ENCODE data around the gene IGFL2.
"Not testable (repeated sequence)": the region's sequence is repeated elsewhere in the genome, so short reads cannot be mapped to it uniquely, and the experiment has no call there.

IGFL2 gene

GRCh38 chr19:46147791-46148288, at the start of gene IGFL2:
TSS of gene IGFL2 (plus strand) at chr19:46148238. CDS start at chr19:46148279, 41 bp downstream.
- Mint-ChIP-seq H3K36me3 (ENCODE audit: insufficient read depth) (no peaks in the 10 kb centered on the region), H3K4me1 (no peaks in the 10 kb centered on the region), H3K27me3 (peaks cover 86% of the 10 kb centered on the region), H3K9me3 (no peaks in the 10 kb centered on the region), H3K4me3 (no peak within 1 kb of the TSS), H3K27ac (ENCODE audit: low read depth) (no peak within 1 kb of the TSS)
- no peak for ATAC-seq (replicated peaks; ENCODE audit: extremely low read depth, poor library complexity, severe bottlenecking)
- no peak for DNase-seq (ENCODE audit: low spot score in 2 of 2)

DNA sequence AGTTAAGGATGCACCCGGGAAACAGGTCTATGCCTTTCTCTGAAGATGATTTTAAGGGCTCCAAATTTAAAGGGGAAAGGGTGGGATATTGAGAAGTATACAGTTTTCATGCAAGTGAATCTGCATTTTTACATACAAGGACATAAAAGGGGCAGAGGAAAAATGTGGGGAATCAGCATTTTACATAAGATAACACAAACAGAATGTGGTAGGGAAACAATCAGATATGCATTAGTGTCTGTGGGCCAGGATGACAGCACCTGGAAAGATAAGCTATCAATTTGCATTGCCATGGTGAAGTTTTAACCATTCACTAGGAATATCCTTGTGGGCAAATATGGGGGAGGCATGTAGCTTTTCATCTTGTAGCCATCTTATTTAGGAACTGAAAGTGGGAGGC, 47.7 kb upstream of the IGFL2 start:
- H3K4me3 Mint-ChIP-seq: no peak overlapping the region
- ATAC-seq (replicated peaks; ENCODE audit: extremely low read depth, poor library complexity, severe bottlenecking) (no peak), DNase-seq (ENCODE audit: low spot score in 2 of 2) (no peak)
- H3K27ac Mint-ChIP-seq (ENCODE audit: low read depth): no peak overlapping the region
- peaks cover 11% of the 10 kb centered on the region for H3K9me3 Mint-ChIP-seq
- no peaks in the 10 kb centered on the region for H3K4me1 Mint-ChIP-seq
- peaks cover 49% of the 10 kb centered on the region for H3K27me3 Mint-ChIP-seq
- no peaks in the 10 kb centered on the region for H3K36me3 Mint-ChIP-seq (ENCODE audit: insufficient read depth)

GRCh38 chr19:46101293-46101692, 46.7 kb upstream of the IGFL2 start:
- Mint-ChIP-seq H3K27me3 (peaks cover 40% of the 10 kb centered on the region), H3K36me3 (ENCODE audit: insufficient read depth) (no peaks in the 10 kb centered on the region), H3K27ac (ENCODE audit: low read depth) (no peak overlapping the region), H3K4me1 (no peaks in the 10 kb centered on the region), H3K9me3 (peaks cover 11% of the 10 kb centered on the region), H3K4me3 (no peak overlapping the region)
- no peak for ATAC-seq (replicated peaks; ENCODE audit: extremely low read depth, poor library complexity, severe bottlenecking)
- DNase-seq (ENCODE audit: low spot score in 2 of 2): no peak

- H3K27me3 Mint-ChIP-seq: peaks cover 29% of the 10 kb centered on the region
- not testable (repeated sequence) for H3K27ac Mint-ChIP-seq (ENCODE audit: low read depth); H3K4me1 Mint-ChIP-seq; H3K9me3 Mint-ChIP-seq; H3K4me3 Mint-ChIP-seq; ATAC-seq (replicated peaks; ENCODE audit: extremely low read depth, poor library complexity, severe bottlenecking); H3K36me3 Mint-ChIP-seq (ENCODE audit: insufficient read depth); DNase-seq (ENCODE audit: low spot score in 2 of 2)
Measured at GRCh38 chr19:46102333-46102732, 45.7 kb upstream of the IGFL2 start.

GRCh38 chr19:46107371-46107770, 40.7 kb upstream of the IGFL2 start:
- Mint-ChIP-seq H3K4me1 (no peaks in the 10 kb centered on the region), H3K27me3 (peaks cover 4% of the 10 kb centered on the region), H3K9me3 (no peaks in the 10 kb centered on the region), H3K36me3 (ENCODE audit: insufficient read depth) (no peaks in the 10 kb centered on the region), H3K4me3 (no peak overlapping the region), H3K27ac (ENCODE audit: low read depth) (no peak overlapping the region)
- DNase-seq (ENCODE audit: low spot score in 2 of 2) (no peak), ATAC-seq (replicated peaks; ENCODE audit: extremely low read depth, poor library complexity, severe bottlenecking) (no peak)

- Mint-ChIP-seq H3K27me3 (peaks cover 29% of the 10 kb centered on the region), H3K36me3 (ENCODE audit: insufficient read depth) (peaks cover 3% of the 10 kb centered on the region), H3K27ac (ENCODE audit: low read depth) (no peak overlapping the region), H3K4me1 (no peaks in the 10 kb centered on the region), H3K9me3 (no peaks in the 10 kb centered on the region), H3K4me3 (no peak overlapping the region)
- no peak for DNase-seq (ENCODE audit: low spot score in 2 of 2)
- ATAC-seq (replicated peaks; ENCODE audit: extremely low read depth, poor library complexity, severe bottlenecking): no peak
Measured at GRCh38 chr19:46109876-46110275, 38.2 kb upstream of the IGFL2 start.

DNA sequence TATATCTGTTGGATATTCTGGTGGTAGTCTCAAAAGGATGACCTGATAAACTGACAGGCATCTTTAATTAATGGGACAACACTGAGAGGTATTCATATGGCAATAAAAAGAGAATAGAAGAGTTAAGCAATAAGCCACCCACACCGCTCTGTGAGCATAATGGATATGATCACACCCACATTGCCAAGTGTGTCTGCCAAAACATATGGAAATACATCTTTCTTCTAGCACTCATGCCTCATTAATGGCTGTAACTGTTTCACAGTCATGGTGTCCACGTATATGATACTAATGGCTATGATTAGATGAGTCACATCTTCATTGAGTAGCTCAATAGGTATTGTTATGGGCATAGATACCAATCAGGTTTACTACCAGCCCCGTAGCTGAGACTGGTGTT, 36.7 kb upstream of the IGFL2 start:
- Mint-ChIP-seq H3K36me3 (ENCODE audit: insufficient read depth) (peaks cover 3% of the 10 kb centered on the region), H3K27ac (ENCODE audit: low read depth) (no peak overlapping the region), H3K4me3 (no peak overlapping the region), H3K27me3 (peaks cover 44% of the 10 kb centered on the region), H3K4me1 (no peaks in the 10 kb centered on the region), H3K9me3 (no peaks in the 10 kb centered on the region)
- no peak for ATAC-seq (replicated peaks; ENCODE audit: extremely low read depth, poor library complexity, severe bottlenecking)
- DNase-seq (ENCODE audit: low spot score in 2 of 2): no peak

DNA sequence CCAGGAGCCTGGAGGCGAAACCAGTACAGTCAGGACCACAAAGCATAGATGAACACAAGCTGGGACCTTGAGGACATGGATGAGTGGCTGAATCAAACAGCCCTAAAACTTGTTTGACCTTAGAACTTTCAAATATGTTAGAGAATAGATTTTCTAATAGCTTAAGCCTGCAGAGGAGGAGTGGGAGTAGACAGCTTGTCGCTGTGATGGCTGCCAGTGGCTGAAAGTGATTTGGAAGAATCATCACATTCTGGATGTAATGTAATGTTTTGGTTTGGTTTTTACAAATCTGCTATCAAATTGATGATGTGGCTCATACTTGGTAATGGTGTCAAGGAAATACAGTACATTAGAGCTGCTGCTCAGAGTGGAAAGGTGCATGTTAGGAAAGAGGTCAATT, 35.5 kb upstream of the IGFL2 start:
- Mint-ChIP-seq H3K27me3 (peaks cover 49% of the 10 kb centered on the region), H3K27ac (ENCODE audit: low read depth) (no peak overlapping the region), H3K4me1 (no peaks in the 10 kb centered on the region), H3K4me3 (no peak overlapping the region), H3K36me3 (ENCODE audit: insufficient read depth) (peaks cover 3% of the 10 kb centered on the region), H3K9me3 (no peaks in the 10 kb centered on the region)
- no peak for ATAC-seq (replicated peaks; ENCODE audit: extremely low read depth, poor library complexity, severe bottlenecking)
- DNase-seq (ENCODE audit: low spot score in 2 of 2): no peak

DNA sequence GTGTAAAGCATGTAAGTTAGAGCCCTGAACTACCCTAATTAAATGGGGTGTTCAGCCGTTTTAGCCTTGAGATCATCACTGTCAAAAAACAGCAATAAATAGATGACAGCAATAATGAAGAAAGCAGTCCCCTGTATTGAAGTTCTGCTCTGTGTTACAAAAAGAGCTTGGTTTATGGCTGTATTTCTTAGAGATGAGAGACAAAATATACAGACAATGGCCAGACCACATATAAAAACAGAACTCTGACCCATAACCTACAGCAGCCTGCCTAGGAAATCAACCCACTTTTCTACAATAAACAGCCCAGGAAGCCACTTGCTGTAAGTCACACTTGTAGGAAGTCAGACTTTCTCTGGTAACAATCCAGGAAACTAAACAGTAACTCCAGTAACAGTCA, 34.3 kb upstream of the IGFL2 start:
- H3K4me3 Mint-ChIP-seq: no peak overlapping the region
- ATAC-seq (replicated peaks; ENCODE audit: extremely low read depth, poor library complexity, severe bottlenecking) (no peak), DNase-seq (ENCODE audit: low spot score in 2 of 2) (no peak)
- H3K4me1 Mint-ChIP-seq: no peaks in the 10 kb centered on the region
- H3K36me3 Mint-ChIP-seq (ENCODE audit: insufficient read depth): peaks cover 3% of the 10 kb centered on the region
- H3K9me3 Mint-ChIP-seq: no peaks in the 10 kb centered on the region
- H3K27ac Mint-ChIP-seq (ENCODE audit: low read depth): no peak overlapping the region
- peaks cover 61% of the 10 kb centered on the region for H3K27me3 Mint-ChIP-seq

DNA sequence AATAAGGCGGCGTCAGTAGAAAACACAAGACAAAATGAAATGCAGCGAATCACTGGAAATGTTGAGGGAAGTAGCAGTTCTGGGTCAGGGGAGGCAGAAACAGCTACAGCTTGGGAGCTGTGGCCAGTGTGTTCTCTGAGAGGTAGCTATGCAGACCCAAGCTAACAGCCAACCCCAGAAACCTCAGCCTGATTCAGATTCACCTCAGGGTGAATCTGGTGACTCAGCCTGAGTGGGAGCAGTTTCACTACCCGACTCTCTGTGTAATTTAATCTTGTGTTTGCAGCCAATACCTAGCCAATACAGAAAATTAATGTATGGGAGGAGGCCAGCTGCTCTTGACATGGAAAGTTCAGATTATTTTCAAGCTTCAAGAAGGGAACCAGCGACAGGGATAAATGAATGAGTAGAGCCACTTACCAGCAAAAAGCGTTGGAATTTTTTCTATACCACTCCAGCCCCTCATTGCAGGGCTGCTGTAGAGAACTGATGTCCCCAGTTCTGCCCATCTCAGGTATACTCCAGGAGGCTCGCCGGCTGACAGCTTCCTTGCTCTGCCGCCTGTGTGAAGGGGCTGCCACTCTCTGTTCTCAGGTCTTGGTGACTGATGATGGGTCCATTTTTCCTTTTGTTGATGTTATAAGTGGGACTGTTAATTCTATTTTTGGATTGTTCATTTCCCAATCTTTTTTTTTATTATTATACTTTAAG, 32.5 kb upstream of the IGFL2 start:
- no peak overlapping the region for H3K4me3 Mint-ChIP-seq
- H3K4me1 Mint-ChIP-seq: no peaks in the 10 kb centered on the region
- ATAC-seq (replicated peaks; ENCODE audit: extremely low read depth, poor library complexity, severe bottlenecking): no peak
- H3K27me3 Mint-ChIP-seq: peaks cover 75% of the 10 kb centered on the region
- H3K36me3 Mint-ChIP-seq (ENCODE audit: insufficient read depth): peaks cover 3% of the 10 kb centered on the region
- no peak for DNase-seq (ENCODE audit: low spot score in 2 of 2)
- no peaks in the 10 kb centered on the region for H3K9me3 Mint-ChIP-seq
- no peak overlapping the region for H3K27ac Mint-ChIP-seq (ENCODE audit: low read depth)

GRCh38 chr19:46116121-46116520, 31.9 kb upstream of the IGFL2 start:
- DNase-seq (ENCODE audit: low spot score in 2 of 2) (no peak), ATAC-seq (replicated peaks; ENCODE audit: extremely low read depth, poor library complexity, severe bottlenecking) (no peak)
- Mint-ChIP-seq H3K9me3 (no peaks in the 10 kb centered on the region), H3K36me3 (ENCODE audit: insufficient read depth) (peaks cover 3% of the 10 kb centered on the region), H3K4me3 (no peak overlapping the region), H3K27ac (ENCODE audit: low read depth) (no peak overlapping the region), H3K4me1 (no peaks in the 10 kb centered on the region), H3K27me3 (peaks cover 79% of the 10 kb centered on the region)

GRCh38 chr19:46118136-46118535, 29.9 kb upstream of the IGFL2 start:
- no peak for ATAC-seq (replicated peaks; ENCODE audit: extremely low read depth, poor library complexity, severe bottlenecking)
- Mint-ChIP-seq H3K9me3 (no peaks in the 10 kb centered on the region), H3K36me3 (ENCODE audit: insufficient read depth) (peaks cover 2% of the 10 kb centered on the region), H3K4me1 (no peaks in the 10 kb centered on the region), H3K4me3 (no peak overlapping the region), H3K27me3 (peaks cover 80% of the 10 kb centered on the region), H3K27ac (ENCODE audit: low read depth) (no peak overlapping the region)
- DNase-seq (ENCODE audit: low spot score in 2 of 2): no peak

DNA sequence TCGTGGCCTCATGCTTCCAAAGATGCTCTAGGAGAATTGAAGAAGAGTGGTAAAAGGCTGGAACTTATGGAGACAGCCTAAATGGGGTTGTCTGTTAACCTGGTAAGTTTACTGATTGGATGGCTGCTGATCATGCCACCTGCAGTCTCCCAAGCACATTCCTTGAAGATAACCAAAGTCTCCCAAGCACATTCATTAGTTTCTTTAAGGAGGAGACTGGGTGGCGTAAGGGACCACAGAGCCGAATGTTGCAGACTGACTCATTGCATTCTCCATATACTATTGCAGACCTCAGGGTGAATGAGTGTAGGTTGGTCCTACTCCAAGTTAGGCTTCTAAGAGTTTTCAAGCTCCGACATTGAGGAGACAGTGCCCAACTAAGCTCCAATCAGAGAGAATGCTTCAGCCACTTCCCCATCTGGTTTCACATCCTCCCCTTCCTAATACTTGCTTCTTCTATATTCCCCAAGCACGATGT, 23.4 kb upstream of the IGFL2 start, which contains the start of gene IGFL3:
Gene IGFL3 (minus strand): TSS at position 51 of the 478 bp plus-strand sequence. CDS start 39 bp downstream, at position 12.
- no peak for DNase-seq (ENCODE audit: low spot score in 2 of 2)
- Mint-ChIP-seq H3K9me3 (no peaks in the 10 kb centered on the region), H3K36me3 (ENCODE audit: insufficient read depth) (no peaks in the 10 kb centered on the region), H3K4me1 (no peaks in the 10 kb centered on the region), H3K27me3 (peaks cover 84% of the 10 kb centered on the region), H3K27ac (ENCODE audit: low read depth) (no peak within 1 kb of the TSS), H3K4me3 (no peak within 1 kb of the TSS)
- ATAC-seq (replicated peaks; ENCODE audit: extremely low read depth, poor library complexity, severe bottlenecking): no peak

Data from central memory CD8-positive, alpha-beta T cell (primary cell).